NCI-H2081 (cell line): ENCODE results near the gene VSTM2L.

Experiments used
- DNase-seq, 2 experiments: peaks; one replicate each; lab custom pipeline; 2025; lab: John Stamatoyannopoulos, UW

The VSTM2L gene

DNA sequence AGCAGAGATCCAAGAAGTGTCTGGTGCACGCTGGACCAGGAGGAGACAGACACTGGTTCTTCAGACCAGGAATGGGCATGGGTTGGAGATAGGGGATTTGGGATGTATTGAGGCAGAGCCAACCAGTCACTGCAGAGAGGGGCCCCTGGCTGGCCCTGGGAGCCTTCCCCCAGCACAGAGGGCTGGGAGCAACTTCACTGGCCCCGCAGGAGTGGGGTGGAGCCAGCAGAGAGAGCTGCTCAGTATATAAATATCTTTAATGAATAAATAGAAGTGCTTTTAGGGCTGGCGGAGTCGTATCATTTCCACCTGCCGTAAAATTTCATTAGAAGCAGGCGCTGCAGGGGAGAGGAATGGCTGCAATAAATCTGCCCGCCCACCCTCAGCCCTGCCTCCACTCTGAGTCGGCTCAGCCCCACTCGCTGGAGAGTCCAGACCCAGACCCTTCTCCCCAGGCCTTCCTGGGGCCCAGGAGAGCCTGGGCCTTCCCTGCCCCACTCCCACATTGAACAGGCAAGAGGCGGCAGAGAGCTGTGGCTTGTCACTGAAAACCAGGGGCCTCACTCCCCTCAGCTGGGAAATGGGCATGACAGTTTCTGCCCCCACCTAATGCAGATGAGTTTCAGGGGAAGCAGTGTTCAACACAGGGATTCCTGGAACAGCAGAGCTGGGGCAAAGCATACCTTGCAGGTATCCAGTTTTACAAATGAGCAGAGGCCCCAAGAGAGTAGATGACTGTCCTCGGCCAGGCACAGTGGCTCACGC lies 23.9 kb upstream of the VSTM2L start:
- no peak for DNase-seq

DNA sequence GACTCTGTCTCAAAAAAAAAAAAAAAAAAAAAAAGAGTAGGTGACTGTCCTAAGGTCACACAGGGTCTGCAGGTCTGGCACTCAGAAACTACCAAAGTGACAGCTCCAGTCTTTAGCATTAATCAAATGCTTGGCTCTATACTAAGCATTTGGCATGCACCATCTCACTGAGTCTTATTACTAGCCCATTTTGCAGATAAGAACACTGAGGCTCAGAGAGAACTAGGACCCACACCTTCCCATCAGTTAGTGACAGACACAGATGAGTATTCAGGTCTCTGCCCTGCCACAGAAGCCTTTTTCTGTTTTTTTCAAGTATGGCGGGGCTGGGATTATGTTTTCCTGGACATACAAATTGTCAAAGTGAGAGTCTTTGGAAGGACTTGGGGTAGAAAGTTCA lies 23.1 kb upstream of the VSTM2L start:
- DNase-seq = no peak

DNA sequence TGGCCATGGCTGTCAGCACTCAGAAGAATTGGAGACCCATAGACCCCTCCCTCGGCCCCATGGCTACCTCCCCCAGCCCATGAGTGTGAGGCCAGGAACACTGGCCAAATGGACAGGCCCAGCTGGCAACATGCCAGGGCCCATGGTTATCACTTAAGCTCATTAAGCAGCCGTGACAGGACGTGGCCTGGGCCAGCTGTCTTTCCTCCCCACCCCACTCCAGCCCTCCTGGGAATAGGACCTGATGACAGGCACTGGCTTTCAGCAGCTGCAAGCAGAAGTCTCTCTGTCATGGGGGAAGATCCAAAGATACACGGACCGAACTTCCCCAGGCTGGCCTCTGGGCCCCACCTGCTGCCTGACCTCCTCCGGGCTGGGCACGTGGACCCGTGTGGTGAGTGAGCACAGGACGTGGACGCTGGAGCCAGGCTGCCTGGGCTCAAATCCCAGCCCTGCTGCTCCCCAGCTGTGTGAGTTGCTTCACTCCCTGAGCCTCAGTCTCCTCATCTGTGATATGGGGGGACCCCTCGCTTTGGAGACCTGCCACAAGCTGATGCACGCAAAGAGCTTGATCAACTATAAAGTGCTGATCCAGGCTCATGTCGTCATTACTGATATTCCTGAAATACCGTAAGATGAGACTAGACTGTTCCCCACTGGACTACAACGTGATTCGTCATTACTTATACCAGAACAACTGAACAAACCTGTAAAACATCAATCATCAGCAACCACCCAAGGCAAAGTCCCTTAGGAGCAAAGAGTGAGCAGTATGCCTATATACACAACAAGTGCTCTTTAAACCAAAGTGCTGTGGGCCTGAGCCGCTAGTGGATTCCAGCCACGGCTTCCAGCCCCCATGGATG lies 22.0 kb upstream of the VSTM2L start:
- peak; percentile 19 to 25 for DNase-seq

DNA sequence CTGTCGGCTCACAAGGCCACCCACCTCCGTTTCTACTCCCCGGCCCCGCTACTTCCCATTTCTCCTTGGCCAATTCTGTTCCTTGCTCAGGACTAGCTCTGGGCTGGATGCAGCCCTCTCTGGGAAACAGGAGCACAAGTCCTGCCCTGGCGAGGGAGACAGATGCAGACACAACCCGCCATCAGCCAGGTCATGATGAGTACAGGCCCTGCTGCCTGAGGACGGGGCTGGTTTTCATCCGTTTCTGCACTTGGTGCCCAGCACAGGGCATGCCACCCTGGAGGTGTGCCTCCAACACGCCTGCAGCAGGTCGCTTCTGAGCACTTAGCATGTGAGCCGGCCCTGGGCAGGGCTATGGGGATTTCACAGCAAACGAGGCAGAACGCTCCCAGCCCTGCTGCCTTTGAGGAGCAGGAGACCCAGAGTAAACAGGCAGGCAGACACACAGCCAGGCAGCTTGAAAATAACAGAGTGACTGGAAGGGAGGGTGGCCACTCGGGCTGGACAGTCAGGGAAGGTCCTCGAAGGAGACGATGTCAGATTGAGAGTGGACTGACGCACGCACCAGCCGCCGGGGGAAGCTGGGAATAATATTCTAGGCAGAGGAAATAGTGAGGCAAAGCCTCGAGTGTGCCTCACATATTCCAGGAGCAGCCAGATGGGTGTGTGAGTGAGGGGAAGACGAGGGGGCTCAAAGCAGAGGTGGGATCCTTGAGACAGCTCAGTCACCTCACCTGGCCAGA lies 21.2 kb upstream of the VSTM2L start:
- no peak for DNase-seq

DNA sequence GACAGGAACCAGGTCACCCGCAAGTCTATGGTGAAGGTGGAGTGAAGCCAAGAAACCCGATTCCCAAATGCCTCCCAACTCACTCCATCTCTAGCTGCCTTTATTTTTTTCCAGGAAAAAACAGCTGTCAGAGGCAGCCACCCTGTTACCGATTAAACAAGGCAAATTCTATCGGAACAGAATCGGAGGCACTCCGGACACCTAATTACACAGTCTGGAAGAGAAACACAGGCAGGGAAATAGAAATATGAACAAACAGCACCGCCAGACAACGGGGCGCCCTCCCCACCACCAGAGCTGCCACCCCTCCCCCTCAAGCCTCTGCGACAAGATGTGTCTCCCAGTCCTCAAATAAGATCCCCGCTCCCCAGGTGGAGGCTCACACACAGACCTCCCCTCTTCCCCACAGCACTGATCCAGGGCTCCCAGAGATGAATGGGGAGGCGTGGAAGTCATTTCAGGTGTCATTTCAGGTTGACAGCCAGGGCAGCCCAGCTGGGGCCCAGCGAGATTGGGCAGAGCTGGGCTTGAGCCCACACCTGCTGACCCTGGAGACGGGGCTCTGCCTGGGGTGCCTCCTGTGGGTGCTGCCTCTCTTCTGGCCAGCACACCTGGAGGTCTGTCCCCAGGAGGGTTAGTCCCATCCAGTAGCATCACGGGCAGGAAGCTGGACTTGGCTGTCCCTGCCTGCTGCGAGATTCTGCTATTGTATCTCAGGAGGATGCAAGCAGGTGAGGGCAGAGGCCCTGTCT lies 19.8 kb upstream of the VSTM2L start:
- DNase-seq = peak; percentile 27 to 65

DNA sequence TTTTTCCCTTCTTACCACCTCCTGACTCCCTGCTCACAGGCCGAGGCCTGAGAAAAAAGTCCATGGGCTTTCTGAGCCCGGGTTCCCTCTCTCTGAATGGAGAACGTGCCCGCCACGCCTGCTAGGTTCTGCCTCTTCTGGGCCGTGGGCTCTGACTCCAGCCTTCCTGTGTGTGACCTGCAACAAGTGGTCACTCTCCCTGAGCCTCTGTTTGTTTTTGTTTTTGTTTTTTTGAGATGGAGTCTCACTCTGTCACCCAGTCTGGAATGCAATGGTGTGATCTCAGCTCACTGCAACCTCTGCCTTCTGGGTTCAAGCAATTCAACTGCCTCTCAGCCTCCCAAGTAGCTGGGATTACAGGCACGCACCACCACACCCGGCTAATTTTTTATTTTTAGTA lies 17.9 kb upstream of the VSTM2L start:
- no peak for DNase-seq

DNA sequence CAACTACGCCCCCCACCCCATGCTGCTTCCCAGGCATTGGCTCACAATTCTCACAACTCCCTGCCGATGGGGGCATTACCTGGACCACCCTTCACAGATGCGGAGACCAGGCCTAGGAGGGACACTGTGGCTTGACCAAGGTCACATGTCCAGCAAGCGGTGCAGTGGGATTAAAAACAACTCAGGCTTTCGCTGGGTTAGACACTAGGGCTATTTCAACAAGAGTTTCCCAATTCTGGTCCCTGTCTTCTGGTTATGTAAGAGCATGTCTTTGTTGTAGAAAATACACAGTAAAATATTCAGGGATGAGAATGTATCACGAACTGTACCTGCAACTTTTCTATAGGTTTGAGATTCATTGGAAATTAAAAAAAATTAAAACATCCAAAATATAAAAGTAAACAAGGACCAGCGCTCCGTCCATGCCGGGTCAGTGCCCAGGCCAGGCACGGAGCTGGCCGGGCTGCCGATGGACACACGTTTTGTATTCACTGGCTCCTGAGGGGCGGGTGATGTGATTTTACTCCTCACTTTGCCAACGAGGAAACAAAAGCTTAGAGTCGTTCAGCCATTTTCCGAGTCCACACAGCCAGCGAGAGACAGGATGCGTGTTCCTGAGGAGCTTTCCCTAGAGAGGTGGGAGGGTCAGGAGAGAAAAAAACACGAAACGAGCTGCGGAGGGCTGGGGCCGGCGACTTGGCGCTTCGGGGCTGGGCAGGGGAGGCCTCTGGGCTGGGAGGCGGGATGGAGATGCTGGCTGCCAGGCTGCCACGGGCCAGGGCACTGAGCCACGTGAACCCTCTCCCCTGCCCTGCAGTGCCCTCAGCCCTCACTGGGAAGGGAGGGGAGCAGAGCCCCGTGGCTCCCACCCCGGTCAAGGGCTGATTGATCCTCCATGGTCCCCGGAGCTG lies 17.1 kb upstream of the VSTM2L start:
- no peak for DNase-seq

DNA sequence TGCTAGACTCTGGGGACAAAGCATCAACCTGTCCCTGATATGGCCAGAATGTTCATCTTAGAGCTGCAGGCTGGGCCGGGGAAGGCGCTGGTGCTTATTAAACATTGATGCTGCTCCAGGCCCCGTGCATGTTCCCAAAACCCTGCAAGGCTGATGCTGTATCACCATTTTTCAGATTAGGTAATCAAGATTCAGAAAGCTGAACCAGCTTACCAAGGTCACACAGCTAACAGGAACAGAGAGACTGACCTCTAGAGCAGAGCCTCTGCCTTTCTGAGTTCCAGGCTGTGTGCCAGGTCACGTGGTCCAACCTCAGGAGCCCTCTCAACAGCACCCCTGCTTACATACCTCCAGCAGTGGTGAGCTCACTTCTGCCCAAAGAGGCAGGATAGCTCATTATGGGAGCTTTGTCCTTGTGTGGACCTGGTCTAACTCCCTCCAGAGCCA lies 16.1 kb upstream of the VSTM2L start:
- no peak for DNase-seq

DNA sequence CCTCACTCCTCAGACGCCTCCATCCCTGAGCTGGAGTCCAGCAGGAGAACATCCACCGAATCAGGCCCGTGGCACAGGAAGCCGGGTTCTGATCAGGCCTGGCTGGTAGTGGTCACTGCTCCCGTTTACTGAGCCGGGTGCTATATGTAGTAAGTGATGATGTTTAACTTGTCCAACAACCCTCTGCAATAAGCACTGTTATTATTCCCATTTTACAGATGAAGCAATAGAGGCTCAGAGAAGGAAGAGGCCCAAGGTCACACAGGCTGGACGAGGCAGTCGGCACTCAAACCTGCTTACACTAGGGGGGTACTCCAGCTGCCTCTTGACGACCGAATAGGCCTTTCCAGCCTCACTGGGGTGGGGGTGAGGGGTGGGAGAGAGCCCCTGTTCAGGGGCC lies 14.3 kb upstream of the VSTM2L start:
- DNase-seq = no peak

DNA sequence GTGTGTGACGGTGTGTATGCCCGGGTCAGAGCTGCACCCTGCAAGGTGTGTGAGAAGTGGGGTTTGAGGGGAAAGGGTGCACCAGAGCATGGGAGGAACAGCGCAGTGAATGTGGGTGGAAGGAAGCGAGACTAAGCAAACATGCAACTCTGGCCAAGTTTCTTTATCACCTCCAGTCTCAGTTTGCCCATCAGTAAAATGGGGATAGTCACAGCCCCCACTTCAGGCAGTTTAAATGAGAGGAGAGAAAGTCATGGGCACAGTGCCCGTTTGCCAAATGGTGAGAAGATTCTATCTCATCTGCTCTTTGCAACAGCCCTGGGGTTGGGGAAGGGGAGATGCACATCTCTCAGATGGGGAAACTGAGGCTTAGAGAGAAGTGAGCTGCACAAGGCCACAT lies 12.8 kb upstream of the VSTM2L start:
- DNase-seq = no peak

DNA sequence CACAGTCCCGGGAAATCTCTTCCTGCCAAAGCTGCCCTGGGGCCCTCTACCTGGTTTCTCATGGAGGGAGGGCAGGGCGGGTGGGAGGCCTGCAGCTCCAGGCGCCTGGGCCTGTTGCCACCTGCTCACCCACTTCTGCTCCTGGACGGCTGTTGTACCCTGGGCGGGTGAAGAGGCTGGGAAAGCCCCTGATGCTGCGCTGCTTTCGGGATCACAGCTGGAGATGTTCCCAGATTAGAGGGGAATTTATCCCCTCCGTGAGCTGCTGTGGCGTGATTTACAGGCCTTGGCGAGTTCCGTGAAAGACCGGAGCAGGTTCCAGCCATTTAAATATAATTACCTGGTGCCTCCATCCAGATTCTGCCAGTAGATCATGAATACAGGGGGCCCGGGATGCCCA lies 12.3 kb upstream of the VSTM2L start:
- DNase-seq = no peak

DNA sequence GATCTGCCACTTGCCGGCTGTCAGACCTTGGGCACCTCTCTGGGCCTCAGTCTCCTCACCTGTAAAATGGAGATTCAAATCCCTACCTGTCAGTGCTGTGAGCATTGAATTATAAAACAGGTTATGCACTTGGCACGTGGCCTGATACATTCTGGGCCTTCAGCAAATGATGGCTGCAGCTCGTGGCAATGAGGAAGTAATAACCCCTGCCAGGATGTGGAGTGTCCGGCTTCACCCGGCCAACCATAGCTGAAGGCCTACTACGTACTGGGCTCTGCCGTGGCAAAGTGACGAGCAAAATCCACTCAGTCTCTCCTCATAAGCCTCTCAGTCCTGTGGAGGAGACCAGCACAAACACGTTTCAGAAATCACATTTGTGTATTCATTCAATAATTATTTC lies 10.9 kb upstream of the VSTM2L start:
- DNase-seq = no peak

DNA sequence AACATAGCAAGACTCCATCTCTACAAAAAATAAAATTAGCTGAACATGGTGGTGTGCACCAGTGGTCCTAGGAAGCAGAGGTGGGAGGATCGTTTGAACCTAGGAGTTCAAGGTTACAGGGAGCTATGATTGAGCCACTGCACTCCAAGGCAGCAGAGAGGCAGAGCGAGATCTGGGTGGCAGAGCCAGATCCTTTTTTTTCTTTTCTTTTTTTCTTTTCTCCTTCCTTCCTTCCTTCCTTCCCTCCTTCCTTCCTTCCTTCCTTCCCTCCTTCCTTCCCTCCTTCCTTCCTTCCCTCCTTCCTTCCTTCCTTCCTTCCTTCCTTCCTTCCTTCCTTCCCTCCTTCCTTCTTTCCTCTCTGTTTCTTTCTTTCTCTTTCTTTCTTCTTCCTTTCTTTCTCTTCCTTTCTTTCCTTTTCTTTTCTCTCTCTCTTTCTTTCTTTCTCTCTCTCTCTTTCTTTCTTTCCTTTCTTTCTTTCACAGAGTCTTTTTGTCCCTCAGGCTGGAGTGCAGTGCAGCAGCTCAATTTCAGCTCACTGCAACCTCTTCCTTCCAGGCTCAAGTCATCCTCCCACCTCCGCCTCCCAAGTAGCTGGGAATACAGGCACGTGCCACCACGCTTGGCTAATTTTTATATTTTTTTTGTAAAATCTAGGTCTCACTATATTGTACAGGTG lies 9.2 kb upstream of the VSTM2L start:
- DNase-seq = no peak

DNA sequence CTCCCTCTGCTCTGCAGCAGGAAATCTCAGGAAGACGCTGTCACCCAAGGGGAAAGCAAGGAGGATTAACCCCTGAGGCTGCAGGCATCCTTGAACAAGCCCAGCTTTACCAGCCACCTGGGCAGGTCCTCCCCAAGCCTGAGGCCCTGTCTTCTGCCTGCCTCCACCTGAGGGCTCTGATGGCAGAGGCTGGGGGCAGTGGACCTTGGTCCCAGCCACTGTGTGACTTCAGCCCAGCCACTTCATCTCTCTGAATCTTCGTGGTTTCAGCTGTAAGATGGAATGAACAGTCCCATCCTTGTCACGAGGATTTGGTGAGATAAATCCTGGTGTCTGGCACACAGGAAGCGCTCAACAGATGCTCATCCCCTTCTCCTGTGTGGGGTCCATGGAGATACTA lies 8.5 kb upstream of the VSTM2L start:
- no peak for DNase-seq

DNA sequence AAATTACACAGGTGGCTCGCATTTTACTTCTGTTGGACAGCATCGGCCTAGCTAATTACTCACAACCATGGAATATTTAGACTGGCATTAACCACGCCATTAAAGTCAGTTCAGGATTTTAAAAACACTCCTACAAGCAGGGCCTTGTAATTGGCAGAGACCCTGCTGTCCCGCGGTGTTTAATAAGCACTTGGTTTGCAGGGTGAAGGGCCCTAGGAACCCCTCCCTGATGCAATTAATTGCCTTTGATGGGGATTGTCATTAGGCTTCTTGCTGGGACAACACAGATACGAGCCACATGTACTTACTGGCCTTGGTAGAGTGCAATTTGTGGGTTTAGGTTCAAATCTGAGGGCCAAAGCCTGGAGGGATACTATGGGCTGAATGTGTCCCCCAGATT lies 7.8 kb upstream of the VSTM2L start:
- DNase-seq = peak in 1 of 2 experiments; percentile 40

DNA sequence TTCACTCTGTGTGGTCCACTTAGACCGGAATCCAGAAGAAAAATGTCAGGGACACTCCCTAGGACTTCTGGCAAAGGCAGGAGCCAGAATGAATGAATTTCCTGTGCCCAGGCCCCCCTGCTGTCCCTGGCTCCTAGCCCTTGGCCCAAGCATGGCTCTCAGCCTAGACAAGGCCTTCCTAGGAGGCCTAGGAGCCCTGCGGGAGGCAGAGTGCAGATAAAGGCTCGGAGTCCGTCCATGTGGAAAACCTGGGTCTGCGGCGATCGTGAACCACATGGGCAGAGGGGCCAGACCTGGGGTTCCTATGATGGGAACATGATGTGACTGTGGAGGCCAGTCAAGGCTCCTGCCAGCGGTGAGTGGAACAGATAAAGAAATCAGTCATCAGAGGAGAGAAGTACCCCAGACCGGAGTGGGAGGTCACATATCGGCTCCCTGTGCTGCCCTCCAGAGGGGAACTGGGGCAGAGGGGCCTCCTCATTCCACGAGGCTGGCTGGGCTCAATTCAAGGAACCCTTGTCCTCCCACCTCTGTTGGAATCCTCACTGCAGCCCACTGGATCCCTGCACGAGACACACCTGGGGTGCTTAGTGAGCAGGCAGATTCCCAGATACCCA lies 5.9 kb upstream of the VSTM2L start:
- no peak for DNase-seq

DNA sequence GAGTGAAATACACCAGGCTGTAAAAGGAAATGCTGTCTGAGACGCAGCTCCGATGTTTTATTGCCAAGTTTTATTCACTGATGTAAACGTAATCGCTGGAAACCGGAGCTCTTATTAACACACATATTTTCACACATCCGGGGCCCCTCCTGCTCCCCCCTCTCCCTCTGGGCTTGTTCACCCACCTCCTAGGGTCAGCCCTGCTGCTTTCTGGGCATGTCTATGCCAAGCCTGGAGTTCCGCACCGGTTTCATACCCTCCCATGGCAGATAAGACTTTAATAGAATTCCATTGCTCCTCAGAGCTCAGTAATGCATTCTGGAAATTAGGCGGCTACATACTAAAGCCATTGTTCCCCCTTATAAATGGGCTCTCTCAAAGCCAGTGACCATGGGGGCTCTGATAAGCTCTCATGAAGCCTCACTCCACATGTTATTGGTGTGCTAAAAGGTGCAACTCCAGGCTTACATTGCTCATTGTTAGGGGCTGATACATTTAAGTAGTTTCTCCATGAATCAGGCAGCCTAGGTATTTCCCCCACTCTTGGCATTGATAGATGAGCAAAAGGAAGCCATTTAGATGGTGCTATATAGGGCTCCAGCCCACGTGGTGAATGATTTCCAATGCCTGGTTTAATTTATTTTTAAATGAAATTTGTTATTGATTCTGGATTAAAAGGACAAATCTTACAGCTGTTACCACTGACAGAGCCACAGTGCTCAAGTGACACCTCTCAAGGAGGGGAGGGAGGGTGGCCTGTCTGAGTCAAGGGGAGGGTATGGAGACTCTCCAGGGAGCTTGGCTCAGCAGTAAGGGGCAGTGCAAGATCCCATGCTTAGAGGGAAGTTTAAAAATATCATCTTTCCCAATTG lies 4.5 kb upstream of the VSTM2L start:
- DNase-seq = no peak

DNA sequence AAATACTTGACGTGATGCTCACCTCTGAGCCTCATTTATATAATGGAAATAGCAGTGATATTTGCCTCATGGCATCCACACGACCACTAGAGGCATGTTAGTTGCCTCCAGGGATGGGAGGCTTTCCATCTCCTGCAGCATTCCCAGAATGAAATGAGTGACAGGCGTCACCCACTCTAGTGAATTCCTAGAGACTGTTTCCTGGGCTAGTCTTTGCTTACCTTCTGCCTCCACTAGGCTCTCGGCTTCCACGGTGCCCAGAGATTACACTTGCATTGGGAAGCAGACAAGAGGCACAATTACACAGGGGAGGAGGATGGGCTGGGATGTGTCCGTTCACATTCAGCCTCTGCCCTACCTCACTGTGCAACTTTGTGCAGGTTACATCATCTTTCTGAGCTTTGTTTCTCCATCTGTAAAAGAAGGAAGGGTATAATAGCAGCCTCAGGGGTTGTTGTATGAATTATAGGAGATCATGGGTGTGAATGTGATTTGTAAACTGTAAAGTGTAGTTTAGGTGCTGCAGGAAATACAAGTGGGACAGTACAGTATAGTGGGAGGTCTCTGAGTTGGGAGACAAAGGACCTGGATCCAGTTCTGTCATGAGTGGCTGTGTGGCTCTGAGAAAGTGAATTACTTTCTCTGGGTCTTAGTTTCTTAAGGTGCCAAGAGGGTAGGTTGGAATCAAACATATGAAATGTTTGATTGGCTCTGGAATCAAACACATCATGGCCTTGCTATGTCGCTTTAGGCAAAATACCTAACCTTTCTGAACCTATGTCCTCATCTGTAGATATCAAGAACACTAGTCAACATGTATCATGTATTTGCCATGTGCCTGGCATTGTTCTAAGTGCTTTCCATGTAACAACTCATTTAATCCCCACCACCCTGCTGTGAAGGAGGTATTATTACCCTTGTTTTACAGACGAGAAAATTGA lies 3.6 kb upstream of the VSTM2L start:
- no peak for DNase-seq
